Smooth muscle cell of the pulmonary artery (primary cell): Measurements from ENCODE around the gene PHF1. TPM values are rescaled to one million over a fixed set of nuclear protein-coding genes. Genes with fewer than 3 reads are reported as not detected.

Experiments
- total RNA-seq: library from RNA; depleted of rRNA; stranded (reverse); fragments of >200 nt; gene quantifications from 2 replicates; pipeline ENCODE4 v1.2.3, GENCODE V29; 2014

Gene PHF1
- 25.1 and 30.0 TPM in 2 replicates for total RNA-seq

GRCh38 chr6:33410711-33411631, at the start of gene PHF1:
PHF1 (plus strand) TSS chr6:33411014; CDS start chr6:33412264, 1,250 bp downstream.

DNA sequence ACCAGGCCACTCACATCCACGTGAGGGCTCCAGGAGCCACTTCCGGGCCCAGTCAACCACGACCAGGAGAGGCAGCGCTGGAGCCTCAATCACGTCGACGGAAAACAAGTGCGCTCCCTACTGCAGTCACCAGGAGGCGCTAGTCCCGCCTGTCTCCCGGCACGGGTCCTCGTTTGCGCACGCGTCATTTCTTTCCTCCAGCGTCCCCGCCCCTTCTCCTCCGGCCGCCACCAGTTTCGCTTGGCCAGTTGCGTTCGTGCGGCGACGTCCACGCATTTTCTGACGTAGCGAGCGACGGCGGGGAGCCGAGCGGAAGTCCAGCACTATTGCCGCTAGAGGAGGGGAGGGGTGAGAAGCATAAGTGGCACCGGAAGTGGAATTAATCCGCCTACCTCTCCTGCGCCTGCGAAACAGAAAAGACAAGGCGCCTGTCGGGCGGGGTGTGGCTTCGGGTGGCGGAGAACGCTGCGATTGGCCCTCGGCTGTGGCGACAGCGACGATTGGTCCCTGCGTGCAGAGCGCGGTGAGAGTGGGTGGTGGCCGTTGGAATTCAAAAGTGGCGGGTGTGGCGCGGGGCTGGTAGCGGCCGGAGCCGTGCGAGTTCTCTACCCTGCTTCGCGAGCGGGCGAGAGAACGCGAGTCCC, 19.4 kb upstream of the PHF1 start, which contains the start of gene KIFC1:
Gene KIFC1, plus strand, starts transcription at position 546 of the 644 bp plus-strand sequence. CDS start 163 bp downstream, outside the sequence.

DNA sequence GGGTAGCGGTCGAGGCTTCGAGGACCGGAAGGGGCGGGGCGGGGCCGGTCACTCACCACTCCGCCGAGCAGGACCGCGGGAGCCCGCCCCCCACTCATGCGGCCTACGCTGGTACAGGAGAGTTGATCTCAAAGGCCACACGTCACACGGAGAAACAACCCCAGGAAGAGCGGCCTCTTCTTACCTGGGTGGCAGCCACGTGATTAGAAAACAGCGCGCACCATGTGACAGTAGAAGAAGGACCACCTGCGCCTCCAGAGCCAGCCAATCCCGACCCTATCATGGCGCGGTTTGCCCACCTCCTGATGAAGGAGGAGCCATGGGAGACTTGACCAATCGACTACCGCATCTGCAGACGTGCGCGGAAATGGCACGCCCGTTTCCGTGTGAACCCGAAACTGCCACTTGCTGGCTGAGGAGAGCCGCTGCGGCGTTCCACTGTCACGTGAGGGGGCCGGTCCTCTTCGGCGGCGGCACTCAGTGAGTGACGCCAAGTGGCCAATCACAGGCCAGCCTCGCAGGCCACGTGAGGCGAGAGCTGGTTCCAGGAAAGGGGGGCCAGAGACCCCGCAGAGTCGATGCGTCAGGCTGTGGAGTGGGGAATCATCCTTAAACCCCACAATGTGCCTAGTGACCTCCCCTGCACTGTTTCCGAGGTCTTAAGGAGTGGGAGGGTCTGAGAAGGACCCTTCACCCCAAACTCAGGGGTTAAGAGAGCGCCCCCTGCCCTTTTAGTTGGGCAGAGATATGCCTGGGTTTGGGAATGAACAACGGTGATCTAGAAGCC, 7.3 kb downstream of the PHF1 start, which contains the start of gene CUTA:
Gene CUTA, minus strand, starts transcription at position 205 of the 787 bp plus-strand sequence. Its CDS starts 107 bp downstream, at position 98.

GRCh38 chr6:33419580-33420490, 9.0 kb downstream of the PHF1 start, which contains the start of gene SYNGAP1:
SYNGAP1 (plus strand) TSS chr6:33420065; CDS start chr6:33420265, 200 bp downstream.

GRCh38 chr6:33454009-33454946, 43.5 kb downstream of the PHF1 start, which contains the start of gene ZBTB9:
ZBTB9 (plus strand) TSS chr6:33454576; CDS start chr6:33455101, 525 bp downstream.

Other genes starting within 250 kb of the PHF1 start
- gene COL11A2, start 218.5 kb upstream of the PHF1 start, total RNA-seq = 0.13 and 0.83 TPM in 2 replicates
- 32.2 and 34.4 TPM in 2 replicates for gene RXRB, start 210.3 kb upstream of the PHF1 start, total RNA-seq
- 158 and 190 TPM in 2 replicates for gene SLC39A7, start 210.1 kb upstream of the PHF1 start, total RNA-seq
- gene HSD17B8, start 206.4 kb upstream of the PHF1 start, total RNA-seq = 4.2 and 5.4 TPM in 2 replicates
- gene RING1, start 202.5 kb upstream of the PHF1 start, total RNA-seq = 33.2 and 33.3 TPM in 2 replicates
- 40.2 and 44.2 TPM in 2 replicates for gene VPS52, start 139.1 kb upstream of the PHF1 start, total RNA-seq
- 1,733 and 1,914 TPM in 2 replicates for gene RPS18, start 138.9 kb upstream of the PHF1 start, total RNA-seq
- gene B3GALT4, start 133.9 kb upstream of the PHF1 start, total RNA-seq = 4.9 and 7.6 TPM in 2 replicates
- 44.7 and 54.2 TPM in 2 replicates for gene WDR46, start 121.8 kb upstream of the PHF1 start, total RNA-seq
- gene PFDN6, start 121.4 kb upstream of the PHF1 start, total RNA-seq = 20.1 and 25.2 TPM in 2 replicates
- 27.0 and 46.3 TPM in 2 replicates for gene RGL2, start 112.1 kb upstream of the PHF1 start, total RNA-seq
- 91.0 and 112 TPM in 2 replicates for gene TAPBP, start 96.9 kb upstream of the PHF1 start, total RNA-seq
- gene ZBTB22, start 93.3 kb upstream of the PHF1 start, total RNA-seq = 28.3 and 28.5 TPM in 2 replicates
- 32.6 and 46.1 TPM in 2 replicates for gene DAXX, start 88.1 kb upstream of the PHF1 start, total RNA-seq
- gene KIFC1, start 19.2 kb upstream of the PHF1 start, total RNA-seq = 2.1 and 5.0 TPM in 2 replicates
- 102 and 104 TPM in 2 replicates for gene CUTA, start 7.1 kb downstream of the PHF1 start, total RNA-seq
- gene SYNGAP1, start 9.1 kb downstream of the PHF1 start, total RNA-seq = 10.5 and 16.1 TPM in 2 replicates
- 4.9 and 6.5 TPM in 2 replicates for gene ZBTB9, start 43.6 kb downstream of the PHF1 start, total RNA-seq
- gene BAK1, start 169.3 kb downstream of the PHF1 start, total RNA-seq = 14.5 and 17.6 TPM in 2 replicates
- 24.6 and 135 TPM in 2 replicates for gene ITPR3, start 210.3 kb downstream of the PHF1 start, total RNA-seq